Neural cell (in vitro differentiated cells): ENCODE measurements around the gene ATF6. TPM values are rescaled to one million over a fixed set of nuclear protein-coding genes. Genes with fewer than 3 reads are reported as not detected.

ENCODE experiments used
- H2AFZ ChIP-seq: fragments of 200-600, 300-800 bp; sonication (generic), shearing (Covaris generic); 2 replicates; pipeline ENCODE4 v1.6.0; 2014; ENCODE audit warnings: low read depth, mild to moderate bottlenecking, antibody characterized with exemption, low read length, moderate library complexity
- H3F3A ChIP-seq: fragments of 200-600 bp; shearing (Covaris generic); 2 replicates; pipeline ENCODE4 v1.6.1; 2016; ENCODE audit warnings: mild to moderate bottlenecking, moderate library complexity, mixed read lengths, antibody characterized with exemption, low read length; ENCODE audit not compliant: insufficient read depth, poor library complexity, severe bottlenecking
- H3K27ac ChIP-seq: fragments of 200-600, 300-800 bp; sonication (generic), shearing (Covaris generic); 2 replicates; pipeline ENCODE4 v1.5.1; 2014; ENCODE audit warnings: mild to moderate bottlenecking, low read length, moderate library complexity
- H3K27me3 ChIP-seq: fragments of 300-800, 200-600 bp; sonication (generic), shearing (Covaris generic); 2 replicates; pipeline ENCODE4 v1.6.0; 2014; ENCODE audit warnings: mild to moderate bottlenecking, low read depth, low read length, moderate library complexity; ENCODE audit not compliant: insufficient read depth
- H3K36me3 ChIP-seq: fragments of 300-800, 200-600 bp; sonication (generic), shearing (Covaris generic); 2 replicates; pipeline ENCODE4 v1.5.1; 2014; ENCODE audit warnings: mild to moderate bottlenecking, antibody characterized with exemption, low read length, moderate library complexity; ENCODE audit not compliant: insufficient read depth
- H3K4me2 ChIP-seq: fragments of 300-800, 200-600 bp; sonication (generic), shearing (Covaris generic); 2 replicates; pipeline ENCODE4 v1.6.0; 2014; ENCODE audit warnings: mild to moderate bottlenecking, low read length
- H3K4me3 ChIP-seq: fragments of 300-800, 200-600 bp; sonication (generic), shearing (Covaris generic); 2 replicates; pipeline ENCODE4 v1.5.1; 2014; ENCODE audit warnings: mild to moderate bottlenecking, low read length, moderate library complexity
- H3K79me2 ChIP-seq: fragments of 200-600 bp; shearing (Covaris generic); replicated peaks from 2 replicates; pipeline ENCODE4 v1.6.0; 2014; ENCODE audit warnings: mild to moderate bottlenecking, low read length, moderate library complexity; ENCODE audit not compliant: insufficient read depth
- H3K9ac ChIP-seq: fragments of 300-800, 200-600 bp; sonication (generic), shearing (Covaris generic); 2 replicates; pipeline ENCODE4 v1.6.1; 2016; ENCODE audit warnings: mild to moderate bottlenecking, low read length, mixed read lengths
- H3K9me2 ChIP-seq: fragments of 200-600 bp; shearing (Covaris generic); 2 replicates; pipeline ENCODE4 v1.6.1; 2016; ENCODE audit warnings: mild to moderate bottlenecking, low read length, mixed read lengths; ENCODE audit not compliant: insufficient read depth
- H3K9me3 ChIP-seq: fragments of 200-600, 300-800 bp; sonication (generic), shearing (Covaris generic); 2 replicates; pipeline ENCODE4 v1.6.1; 2016; ENCODE audit warnings: mild to moderate bottlenecking, mixed run types, low read length, moderate library complexity, mixed read lengths
- H4K20me1 ChIP-seq: fragments of 200-600 bp; shearing (Covaris generic); 2 replicates; pipeline ENCODE4 v1.6.1; 2016; ENCODE audit warnings: mild to moderate bottlenecking, mixed run types; ENCODE audit not compliant: insufficient read depth
- CTCF ChIP-seq: fragments of 450-650 bp; IDR thresholded peaks from 2 replicates; pipeline ENCODE4 v1.5.1; 2014; ENCODE audit warnings: antibody characterized with exemption, mild to moderate bottlenecking, moderate library complexity; ENCODE audit not compliant: poor library complexity, severe bottlenecking
- EP300 ChIP-seq: fragments of 450-650 bp; conservative IDR thresholded peaks from 2 replicates; pipeline ENCODE4 v1.6.1; 2014; ENCODE audit warnings: antibody characterized with exemption, mild to moderate bottlenecking, moderate library complexity; ENCODE audit not compliant: poor library complexity, severe bottlenecking
- EZH2 ChIP-seq: fragments of 200-600, 300-800 bp; shearing (Covaris generic), sonication (generic); IDR thresholded peaks from 2 replicates; pipeline ENCODE4 v1.6.1; 2014; ENCODE audit warnings: antibody characterized with exemption, low read length, borderline replicate concordance, mild to moderate bottlenecking; ENCODE audit not compliant: insufficient read depth, poor library complexity, severe bottlenecking
- MXI1 ChIP-seq: fragments of 450-650 bp; conservative IDR thresholded peaks from 2 replicates; pipeline ENCODE4 v1.6.1; 2014; ENCODE audit warnings: antibody characterized with exemption, mild to moderate bottlenecking; ENCODE audit not compliant: poor library complexity, severe bottlenecking
- POLR2AphosphoS5 ChIP-seq: IDR thresholded peaks from 2 replicates; pipeline ENCODE4 v1.6.1; 2012
- RAD21 ChIP-seq: fragments of 450-650 bp; conservative IDR thresholded peaks from 2 replicates; pipeline ENCODE4 v1.6.1; 2014; ENCODE audit warnings: antibody characterized with exemption, mild to moderate bottlenecking, moderate library complexity
- REST ChIP-seq: IDR thresholded peaks from 2 replicates; pipeline ENCODE4 v1.6.1; 2012; ENCODE audit warnings: borderline replicate concordance
- SMC3 ChIP-seq: fragments of 450-650 bp; conservative IDR thresholded peaks from 2 replicates; pipeline ENCODE4 v1.6.1; 2014; ENCODE audit warnings: antibody characterized with exemption, mild to moderate bottlenecking, moderate library complexity; ENCODE audit not compliant: poor library complexity
- TAF1 ChIP-seq: IDR thresholded peaks from 2 replicates; pipeline ENCODE4 v1.6.1; 2012; ENCODE audit warnings: low read depth
- polyA plus RNA-seq: library from polyadenylated mRNA; depleted of rRNA; stranded (reverse); fragments of >200 nt; gene quantifications from 2 replicates; pipeline ENCODE4 v1.2.3, GENCODE V29; 2014

Gene ATF6
- polyA plus RNA-seq, 1 donor from 2014 or later, result 16.6 TPM

GRCh38 chr1:161725908-161726472, 40.1 kb upstream of the ATF6 start:
- Histone ChIP-seq H3K36me3 (no peaks in the 10 kb centered on the region), H3K27me3 (peaks cover 13% of the 10 kb centered on the region), H3K4me2 (peak overlapping the region; percentile 81), H3K9ac (peak overlapping the region; percentile 77), H3K9me3 (no peaks in the 10 kb centered on the region), H3K9me2 (no peaks in the 10 kb centered on the region), H4K20me1 (no peaks in the 10 kb centered on the region), H3K79me2 (no peaks in the 10 kb centered on the region), H3K27ac (peak overlapping the region; percentile 45), H3F3A (no peaks in the 10 kb centered on the region), H2AFZ (peak overlapping the region; percentile 90), H3K4me3 (peak overlapping the region; percentile 97)
- TF ChIP-seq POLR2AphosphoS5 (no peak), EP300 (no peak), RAD21 (no peak), REST (no peak), CTCF (peak; percentile 56), SMC3 (no peak), MXI1 (peak; percentile 12), TAF1 (no peak)

GRCh38 chr1:161726473-161727255, 39.5 kb upstream of the ATF6 start:
- Histone ChIP-seq H2AFZ (peak overlapping the region; percentile 90), H3K27me3 (peaks cover 12% of the 10 kb centered on the region), H3K79me2 (no peaks in the 10 kb centered on the region), H3K4me3 (peak overlapping the region; percentile 97), H3F3A (no peaks in the 10 kb centered on the region), H4K20me1 (no peaks in the 10 kb centered on the region), H3K9me2 (no peaks in the 10 kb centered on the region), H3K4me2 (no peak overlapping the region), H3K36me3 (no peaks in the 10 kb centered on the region), H3K9me3 (no peaks in the 10 kb centered on the region), H3K9ac (peak overlapping the region; percentile 77), H3K27ac (peak overlapping the region; percentile 55)
- TF ChIP-seq POLR2AphosphoS5 (peak; percentile 58), EP300 (no peak), RAD21 (peak; percentile 20), MXI1 (peak; percentile 70), EZH2 (no peak)
